B cell (primary cell): ENCODE results near the gene KIF1A. TPM values are rescaled to one million over a fixed set of nuclear protein-coding genes. Genes with fewer than 3 reads are reported as not detected.
"Not testable (repeated sequence)": the region's sequence is repeated elsewhere in the genome, so short reads cannot be mapped to it uniquely, and the experiment has no call there.

ENCODE experiments used
- ATAC-seq: fragments of 200-7000 bp; cut with Tn5 transposase; one replicate; pipeline ENCODE4 v1.10.0; 2021; ENCODE audit warnings: low read depth, mild to moderate bottlenecking, moderate number of reproducible peaks, moderate library complexity
- CTCF ChIA-PET: fragments of 350-600 bp; sonication (Branson Sonifier 250); formaldehyde crosslinking; loops from one replicate; lab custom pipeline; 2021; ENCODE audit warnings: antibody characterized with exemption, inconsistent platforms; lab: Charles Lee
- POLR2A ChIA-PET: fragments of 350-600 bp; sonication (Branson Sonifier 250); formaldehyde crosslinking; loops from one replicate; lab custom pipeline; 2021; ENCODE audit warnings: antibody characterized with exemption; lab: Charles Lee
- DNase-seq: peaks from one replicate; pipeline ENCODE4 v3.0.0; 2013
- H2AFZ ChIP-seq: 2 replicates; pipeline ENCODE4 v1.6.1; 2012; ENCODE audit warnings: mild to moderate bottlenecking, low read depth, low read length; ENCODE audit not compliant: insufficient read depth, poor library complexity, severe bottlenecking
- H3K27ac ChIP-seq, 2 donors: 1 replicate in 1 of 2; 2 replicates in 1 of 2; pipeline ENCODE4 v1.5.1; 2012 to 2013; ENCODE audit warnings: low read length in 2 of 2, mild to moderate bottlenecking in 2 of 2, moderate library complexity in 1 of 2
- H3K27me3 ChIP-seq, 4 experiments: fragments of 200-600 bp in 1 of 4; sonication (generic) in 1 of 4; replicated peaks in 1 of 4; 1 replicate in 2 of 4; 2 replicates in 2 of 4; pipeline versions ENCODE4 v1.6.1 to v1.7.0; 2013 to 2016; ENCODE audit warnings: low read length in 3 of 4, mild to moderate bottlenecking in 2 of 4, mixed read lengths in 1 of 4, moderate library complexity in 1 of 4; ENCODE audit not compliant: insufficient read depth in 4 of 4, control insufficient read depth in 3 of 4; ENCODE audit errors: control extremely low read depth in 1 of 4
- H3K36me3 ChIP-seq, 2 experiments: replicated peaks in 1 of 2; 1 replicate in 1 of 2; 2 replicates in 1 of 2; pipeline versions ENCODE4 v1.6.1 to v1.7.1; 2013; ENCODE audit warnings: low read length in 1 of 2; ENCODE audit not compliant: insufficient read depth in 2 of 2, control insufficient read depth in 1 of 2; ENCODE audit errors: control extremely low read depth in 1 of 2, extremely low read depth in 1 of 2
- H3K4me1 ChIP-seq, 2 donors: fragments of 200-600 bp in 1 of 2; sonication (generic) in 1 of 2; 1 replicate in 1 of 2; 2 replicates in 1 of 2; pipeline versions ENCODE4 v1.5.1 to v1.6.1; 2013 to 2017; ENCODE audit warnings: low read length in 2 of 2; ENCODE audit not compliant: control insufficient read depth in 2 of 2, insufficient read depth in 2 of 2
- H3K4me2 ChIP-seq: replicated peaks from 2 replicates; pipeline ENCODE3; 2012; ENCODE audit warnings: mild to moderate bottlenecking, low read depth, low read length; ENCODE audit not compliant: poor library complexity, severe bottlenecking
- H3K4me3 ChIP-seq, 5 experiments: fragments of 200-600 bp in 1 of 5; sonication (generic) in 1 of 5; 1 replicate in 3 of 5; 2 replicates in 2 of 5; pipeline versions ENCODE4 v1.5.1 to v1.7.0; 2011 to 2016; ENCODE audit warnings: low read length in 4 of 5, mild to moderate bottlenecking in 4 of 5, low read depth in 2 of 5, control low read depth in 1 of 5, moderate library complexity in 1 of 5; ENCODE audit not compliant: insufficient read depth in 1 of 5; ENCODE audit errors: control extremely low read depth in 1 of 5, extremely low read depth in 1 of 5
- H3K79me2 ChIP-seq: fragments of 200-600 bp; sonication (generic); one replicate; pipeline ENCODE4 v1.6.0; 2016; ENCODE audit warnings: low read length; ENCODE audit not compliant: control insufficient read depth, insufficient read depth
- H3K9ac ChIP-seq: fragments of 200-600 bp; sonication (generic); 2 replicates; pipeline ENCODE4 v1.6.1; 2017; ENCODE audit warnings: mild to moderate bottlenecking, low read length, moderate library complexity
- H3K9me3 ChIP-seq, 3 donors: one replicate each; pipeline versions ENCODE4 v1.6.1 to v1.7.1; 2013; ENCODE audit warnings: low read length in 2 of 3; ENCODE audit not compliant: control insufficient read depth in 2 of 3, insufficient read depth in 1 of 3; ENCODE audit errors: control extremely low read depth in 1 of 3
- H4K20me1 ChIP-seq: 2 replicates; pipeline ENCODE4 v1.6.0; 2012; ENCODE audit warnings: mild to moderate bottlenecking, low read length; ENCODE audit not compliant: insufficient read depth, control insufficient read depth, poor library complexity, severe bottlenecking
- H3K27ac Mint-ChIP-seq: one replicate; pipeline ENCODE4 v1.8.0; 2021; ENCODE audit warnings: mixed read lengths
- H3K27me3 Mint-ChIP-seq: one replicate; pipeline ENCODE4 v1.8.0; 2021; ENCODE audit warnings: mixed read lengths
- H3K4me1 Mint-ChIP-seq: one replicate; pipeline ENCODE4 v1.8.0; 2021; ENCODE audit warnings: mixed read lengths
- H3K4me3 Mint-ChIP-seq: one replicate; pipeline ENCODE4 v1.8.0; 2021; ENCODE audit warnings: mixed read lengths
- H3K9me3 Mint-ChIP-seq: one replicate; pipeline ENCODE4 v1.8.0; 2022; ENCODE audit warnings: mixed read lengths; ENCODE audit not compliant: insufficient read depth
- WGBS: methylation state at CpG from one replicate; pipeline ENCODE4 v1.1.5; 2013; ENCODE audit warnings: missing lambda C conversion rate; ENCODE audit not compliant: insufficient coverage; 5-methylcytosine and 5-hydroxymethylcytosine counted together
- intact Hi-C: fragments of 100-400 bp; cut with micrococcal nuclease; formaldehyde crosslinking; loops from one replicate; pipeline ENCODE4 v1.10.0; 2022
- polyA plus RNA-seq: library from polyadenylated mRNA; depleted of rRNA; stranded (reverse); fragments of >200 nt; gene quantifications from 2 replicates; pipeline ENCODE4 v1.2.3, GENCODE V29; 2012
- total RNA-seq, 2 donors: library from RNA; stranded (reverse); fragments of 120-200 nt in 1 of 2; gene quantifications; 1 replicate in 1 of 2; 2 replicates in 1 of 2; pipeline versions ENCODE4 v1.2.3 to v1.2.4, GENCODE V29; 2013 to 2022

Gene KIF1A
- total and polyA plus RNA-seq, 2 donors (not counting 1 experiment from before 2014, with no cell fraction given): not detected

GRCh38 chr2:240692583-240693561 lies 127.1 kb downstream of the KIF1A start:
- H3K27me3 Mint-ChIP-seq, H3K4me2 ChIP-seq, H3K36me3 ChIP-seq, H3K9ac ChIP-seq, H3K27me3 ChIP-seq, H3K27ac Mint-ChIP-seq, H3K4me3 Mint-ChIP-seq, DNase-seq, H3K27ac ChIP-seq, CTCF ChIA-PET, H2AFZ ChIP-seq, H3K4me3 ChIP-seq, H4K20me1 ChIP-seq, H3K9me3 Mint-ChIP-seq, ATAC-seq, intact Hi-C loops, H3K4me1 ChIP-seq, H3K9me3 ChIP-seq, H3K79me2 ChIP-seq, POLR2A ChIA-PET, H3K4me1 Mint-ChIP-seq: not testable (repeated sequence)
- WGBS: 87% methylated on average over 3 of the region's 34 CpGs

- CTCF ChIA-PET, H3K9me3 Mint-ChIP-seq, ATAC-seq: not testable (repeated sequence)
Observed at GRCh38 chr2:240691631-240692420, 128.2 kb downstream of the KIF1A start, which contains the start of gene AQP12A. AQP12A (plus strand) TSS chr2:240691866; CDS start chr2:240691914, 48 bp downstream.

GRCh38 chr2:240691075-240691427 lies 129.0 kb downstream of the KIF1A start:
- 80% methylated on average over 1 of the region's 2 CpGs for WGBS
- H4K20me1 ChIP-seq, H3K36me3 ChIP-seq, H3K27ac ChIP-seq, H3K4me3 Mint-ChIP-seq, DNase-seq, H3K4me1 Mint-ChIP-seq, H3K9me3 Mint-ChIP-seq, H3K27me3 Mint-ChIP-seq, intact Hi-C loops, H3K4me1 ChIP-seq, H2AFZ ChIP-seq, H3K9me3 ChIP-seq, H3K79me2 ChIP-seq, H3K27ac Mint-ChIP-seq, POLR2A ChIA-PET, CTCF ChIA-PET, ATAC-seq, H3K9ac ChIP-seq, H3K27me3 ChIP-seq, H3K4me2 ChIP-seq, H3K4me3 ChIP-seq: not testable (repeated sequence)

More at GRCh38 chr2:240691631-240692420, 128.2 kb downstream of the KIF1A start, which contains the start of gene AQP12A:
- H3K4me1 Mint-ChIP-seq, H3K4me1 ChIP-seq, H4K20me1 ChIP-seq, H2AFZ ChIP-seq, H3K4me2 ChIP-seq, H3K79me2 ChIP-seq, H3K36me3 ChIP-seq, intact Hi-C loops, H3K27me3 Mint-ChIP-seq, H3K4me3 ChIP-seq, H3K27ac ChIP-seq, H3K27ac Mint-ChIP-seq, DNase-seq, H3K9me3 ChIP-seq, POLR2A ChIA-PET, H3K27me3 ChIP-seq, H3K4me3 Mint-ChIP-seq, H3K9ac ChIP-seq: not testable (repeated sequence)
- WGBS: 87% methylated on average over 17 of the region's 37 CpGs
